Astrocyte (in vitro differentiated cells and primary cell): ENCODE results near the gene UGT1A5. TPM values are rescaled to one million over a fixed set of nuclear protein-coding genes. Genes with fewer than 3 reads are reported as not detected.

Source experiments
- DNase-seq: peaks from one replicate; pipeline ENCODE4 v3.0.0-alpha.2; 2010; ENCODE audit warnings: low read depth
- FAIRE-seq: peaks from 2 replicates; lab custom pipeline; 2011; peaks lifted over from hg19 to GRCh38; lab: Jason Lieb, UNC
- H2AFZ ChIP-seq: 2 replicates; pipeline ENCODE4 v1.6.0; 2012; ENCODE audit warnings: low read depth, low read length, inconsistent platforms
- H3K27ac ChIP-seq: 2 replicates; pipeline ENCODE4 v1.5.1; 2011; ENCODE audit warnings: low read depth, low read length, inconsistent platforms
- H3K27me3 ChIP-seq: 2 replicates; pipeline ENCODE4 v1.6.0; 2011; ENCODE audit warnings: low read length, inconsistent platforms; ENCODE audit not compliant: insufficient read depth
- H3K36me3 ChIP-seq: 2 replicates; pipeline ENCODE4 v1.5.1; 2011; ENCODE audit warnings: low read length, inconsistent platforms; ENCODE audit not compliant: insufficient read depth
- H3K4me1 ChIP-seq: 2 replicates; pipeline ENCODE4 v1.5.1; 2011; ENCODE audit warnings: low read length, inconsistent platforms; ENCODE audit not compliant: insufficient read depth
- H3K4me2 ChIP-seq: 2 replicates; pipeline ENCODE4 v1.6.0; 2012; ENCODE audit warnings: low read length, inconsistent platforms
- H3K4me3 ChIP-seq: 2 replicates; pipeline ENCODE4 v1.5.1; 2011; ENCODE audit warnings: low read depth, mild to moderate bottlenecking, low read length, inconsistent platforms; ENCODE audit not compliant: insufficient read depth
- H3K79me2 ChIP-seq: 2 replicates; pipeline ENCODE4 v1.6.0; 2012; ENCODE audit warnings: mild to moderate bottlenecking, low read length, inconsistent platforms; ENCODE audit not compliant: insufficient read depth
- H3K9ac ChIP-seq: 2 replicates; pipeline ENCODE4 v1.6.0; 2012; ENCODE audit warnings: mild to moderate bottlenecking, low read length, inconsistent platforms
- H3K9me3 ChIP-seq: 2 replicates; pipeline ENCODE4 v1.5.1; 2012; ENCODE audit warnings: low read depth, mild to moderate bottlenecking, low read length, inconsistent platforms; ENCODE audit not compliant: insufficient read depth
- H4K20me1 ChIP-seq: 2 replicates; pipeline ENCODE4 v1.6.0; 2012; ENCODE audit warnings: low read length, inconsistent platforms; ENCODE audit not compliant: insufficient read depth
- H3K27ac Mint-ChIP-seq: one replicate; pipeline ENCODE4 v1.8.0; 2021; ENCODE audit warnings: mild to moderate bottlenecking, mixed read lengths; ENCODE audit not compliant: unreplicated experiment
- H3K27me3 Mint-ChIP-seq: one replicate; pipeline ENCODE4 v1.8.0; 2021; ENCODE audit warnings: low read depth, mixed read lengths; ENCODE audit not compliant: unreplicated experiment
- H3K36me3 Mint-ChIP-seq: one replicate; pipeline ENCODE4 v1.8.0; 2021; ENCODE audit warnings: low read depth, mixed read lengths; ENCODE audit not compliant: unreplicated experiment
- H3K4me1 Mint-ChIP-seq: one replicate; pipeline ENCODE4 v1.8.0; 2021; ENCODE audit warnings: low read depth, mixed read lengths; ENCODE audit not compliant: unreplicated experiment
- H3K4me3 Mint-ChIP-seq: one replicate; pipeline ENCODE4 v1.8.0; 2021; ENCODE audit warnings: mild to moderate bottlenecking, moderate library complexity, mixed read lengths; ENCODE audit not compliant: unreplicated experiment
- H3K9me3 Mint-ChIP-seq: one replicate; pipeline ENCODE4 v1.8.0; 2021; ENCODE audit warnings: mild to moderate bottlenecking, mixed read lengths; ENCODE audit not compliant: unreplicated experiment
- EZH2 ChIP-seq: IDR thresholded peaks from 2 replicates; pipeline ENCODE4 v1.6.1; 2012; ENCODE audit warnings: mild to moderate bottlenecking, low read length, inconsistent platforms; ENCODE audit not compliant: insufficient read depth
- total RNA-seq: library from RNA; stranded (reverse); gene quantifications from 2 replicates; pipeline ENCODE4 v1.2.1, GENCODE V29; 2021
- TF ChIP-seq, protein P1 (sequence below): IDR thresholded peaks from 2 replicates; pipeline ENCODE4 v1.5.1; 2011; ENCODE audit warnings: low read depth, mild to moderate bottlenecking, inconsistent platforms, low read length, moderate library complexity; ENCODE audit not compliant: insufficient read depth

Gene UGT1A5
- total RNA-seq, 1 donor from 2014 or later: not detected

DNA sequence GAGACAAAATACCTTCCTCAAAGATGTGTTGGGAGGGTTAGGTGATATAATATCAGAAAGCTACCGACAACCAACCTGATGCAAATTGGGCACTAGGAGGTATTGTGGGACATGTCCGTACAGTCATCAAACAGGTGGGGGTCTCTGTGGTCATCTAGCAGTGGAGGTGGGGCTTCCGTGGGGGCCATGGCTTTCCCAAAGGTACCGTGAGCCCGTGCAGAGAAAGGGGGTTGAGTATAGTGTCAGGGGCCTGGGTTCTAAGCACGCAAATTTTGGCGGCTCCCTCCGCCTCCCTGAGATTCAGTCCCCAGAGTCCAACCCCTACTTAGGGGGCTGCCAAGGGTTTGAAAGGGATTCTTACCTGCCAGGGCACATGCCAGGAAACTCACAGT, 109.0 kb downstream of the UGT1A5 start:
- H3K4me1 ChIP-seq: no peaks in the 10 kb centered on the region
- no peaks in the 10 kb centered on the region for H4K20me1 ChIP-seq
- DNase-seq: no peak
- TF ChIP-seq, protein P1, sequence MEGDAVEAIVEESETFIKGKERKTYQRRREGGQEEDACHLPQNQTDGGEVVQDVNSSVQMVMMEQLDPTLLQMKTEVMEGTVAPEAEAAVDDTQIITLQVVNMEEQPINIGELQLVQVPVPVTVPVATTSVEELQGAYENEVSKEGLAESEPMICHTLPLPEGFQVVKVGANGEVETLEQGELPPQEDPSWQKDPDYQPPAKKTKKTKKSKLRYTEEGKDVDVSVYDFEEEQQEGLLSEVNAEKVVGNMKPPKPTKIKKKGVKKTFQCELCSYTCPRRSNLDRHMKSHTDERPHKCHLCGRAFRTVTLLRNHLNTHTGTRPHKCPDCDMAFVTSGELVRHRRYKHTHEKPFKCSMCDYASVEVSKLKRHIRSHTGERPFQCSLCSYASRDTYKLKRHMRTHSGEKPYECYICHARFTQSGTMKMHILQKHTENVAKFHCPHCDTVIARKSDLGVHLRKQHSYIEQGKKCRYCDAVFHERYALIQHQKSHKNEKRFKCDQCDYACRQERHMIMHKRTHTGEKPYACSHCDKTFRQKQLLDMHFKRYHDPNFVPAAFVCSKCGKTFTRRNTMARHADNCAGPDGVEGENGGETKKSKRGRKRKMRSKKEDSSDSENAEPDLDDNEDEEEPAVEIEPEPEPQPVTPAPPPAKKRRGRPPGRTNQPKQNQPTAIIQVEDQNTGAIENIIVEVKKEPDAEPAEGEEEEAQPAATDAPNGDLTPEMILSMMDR: no peak
- no peak for TF ChIP-seq EZH2
- H3K79me2 ChIP-seq: no peaks in the 10 kb centered on the region
- no peaks in the 10 kb centered on the region for H3K4me1 Mint-ChIP-seq
- no peaks in the 10 kb centered on the region for H3K9me3 ChIP-seq
- H3K4me3 Mint-ChIP-seq: no peak overlapping the region
- no peak overlapping the region for H3K27ac Mint-ChIP-seq
- H3K4me3 ChIP-seq: no peak overlapping the region
- no peaks in the 10 kb centered on the region for H3K36me3 ChIP-seq
- H3K9me3 Mint-ChIP-seq: no peaks in the 10 kb centered on the region
- peaks cover 22% of the 10 kb centered on the region for H3K27me3 Mint-ChIP-seq
- no peak overlapping the region for H3K27ac ChIP-seq
- no peak overlapping the region for H3K9ac ChIP-seq
- H3K4me2 ChIP-seq: no peak overlapping the region
- H2AFZ ChIP-seq: no peak overlapping the region
- no peaks in the 10 kb centered on the region for H3K36me3 Mint-ChIP-seq
- FAIRE-seq: no peak
- H3K27me3 ChIP-seq: no peaks in the 10 kb centered on the region

DNA sequence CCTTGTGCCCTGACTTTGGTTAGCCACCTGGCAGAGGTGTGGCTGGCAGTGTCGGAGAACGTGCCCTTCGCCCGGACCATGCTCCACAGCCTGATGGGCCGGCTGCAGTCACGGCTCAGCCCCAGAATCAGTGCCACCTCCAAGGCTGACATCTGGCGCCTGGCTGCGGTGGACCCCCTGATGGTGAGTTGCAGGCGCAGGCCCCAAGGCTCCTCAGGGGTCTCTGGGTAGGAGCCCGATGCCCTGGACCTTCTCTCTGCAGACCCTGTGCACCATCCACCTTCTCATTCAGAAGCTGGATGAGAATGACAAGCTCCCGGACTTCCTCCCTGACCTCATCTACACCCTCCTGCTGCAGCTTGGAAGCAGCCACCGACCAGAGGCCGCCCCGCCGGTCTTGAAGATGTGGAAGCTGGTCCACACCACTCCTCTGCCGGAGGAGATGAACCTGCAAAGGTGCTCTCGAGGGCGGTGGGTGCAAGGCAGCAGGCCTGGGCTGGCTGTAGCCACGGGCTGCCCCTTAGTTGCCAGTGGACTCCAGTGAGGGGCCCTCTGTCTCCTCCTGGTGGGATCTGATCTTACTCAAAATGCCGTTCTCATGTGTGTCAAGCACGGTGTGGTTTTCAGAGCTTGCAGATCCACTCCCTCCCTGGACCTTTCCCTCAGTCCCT, 109.5 kb downstream of the UGT1A5 start:
- no peaks in the 10 kb centered on the region for H3K27me3 ChIP-seq
- H3K79me2 ChIP-seq: no peaks in the 10 kb centered on the region
- H3K27me3 Mint-ChIP-seq: peaks cover 20% of the 10 kb centered on the region
- H3K4me2 ChIP-seq: no peak overlapping the region
- no peaks in the 10 kb centered on the region for H3K4me1 ChIP-seq
- H3K9ac ChIP-seq: no peak overlapping the region
- FAIRE-seq (no peak), DNase-seq (no peak)
- TF ChIP-seq, protein P1: no peak
- TF ChIP-seq EZH2: no peak
- H3K27ac Mint-ChIP-seq: no peak overlapping the region
- no peak overlapping the region for H3K4me3 ChIP-seq
- no peaks in the 10 kb centered on the region for H3K9me3 ChIP-seq
- no peak overlapping the region for H3K4me3 Mint-ChIP-seq
- H4K20me1 ChIP-seq: no peaks in the 10 kb centered on the region
- no peaks in the 10 kb centered on the region for H3K4me1 Mint-ChIP-seq
- no peaks in the 10 kb centered on the region for H3K36me3 Mint-ChIP-seq
- H3K36me3 ChIP-seq: no peaks in the 10 kb centered on the region
- no peak overlapping the region for H2AFZ ChIP-seq
- H3K9me3 Mint-ChIP-seq: no peaks in the 10 kb centered on the region
- no peak overlapping the region for H3K27ac ChIP-seq

Other genes with a start within 250 kb of the UGT1A5 start
- gene USP40, start 146.1 kb upstream of the UGT1A5 start, total RNA-seq: 23.6 and 25.4 TPM in 2 replicates
- gene UGT1A8, start 95.3 kb upstream of the UGT1A5 start, total RNA-seq: not detected in 2 replicates
- gene UGT1A10, start 76.5 kb upstream of the UGT1A5 start, total RNA-seq: not detected in 2 replicates
- not detected in 2 replicates for gene UGT1A9, start 41.0 kb upstream of the UGT1A5 start, total RNA-seq
- not detected in 2 replicates for gene UGT1A7, start 31.0 kb upstream of the UGT1A5 start, total RNA-seq
- gene UGT1A6, start 20.0 kb upstream of the UGT1A5 start, total RNA-seq: not detected in 2 replicates
- not detected in 2 replicates for gene UGT1A4, start 5.8 kb downstream of the UGT1A5 start, total RNA-seq
- not detected in 2 replicates for gene UGT1A3, start 16.1 kb downstream of the UGT1A5 start, total RNA-seq
- gene UGT1A1, start 47.4 kb downstream of the UGT1A5 start, total RNA-seq: not detected in 2 replicates
- gene MROH2A, start 65.4 kb downstream of the UGT1A5 start, total RNA-seq: not detected in 2 replicates
- 2.7 and 5.9 TPM in 2 replicates for gene HJURP, start 141.6 kb downstream of the UGT1A5 start, total RNA-seq
- 0.31 and 0.95 TPM in 2 replicates for gene TRPM8, start 204.5 kb downstream of the UGT1A5 start, total RNA-seq